Hippocampal formation (tissue), 2 donors: ENCODE data around the gene BACH2.
A peak's percentile ranks its signal among the peaks of the same experiment; 100 is the strongest.
"Not testable (repeated sequence)": the region's sequence is repeated elsewhere in the genome, so short reads cannot be mapped to it uniquely, and the experiment has no call there.

Experiments
- DNase-seq, 2 donors: peaks; one replicate each; lab custom pipeline; 2025; lab: John Stamatoyannopoulos, UW

The BACH2 gene

DNA sequence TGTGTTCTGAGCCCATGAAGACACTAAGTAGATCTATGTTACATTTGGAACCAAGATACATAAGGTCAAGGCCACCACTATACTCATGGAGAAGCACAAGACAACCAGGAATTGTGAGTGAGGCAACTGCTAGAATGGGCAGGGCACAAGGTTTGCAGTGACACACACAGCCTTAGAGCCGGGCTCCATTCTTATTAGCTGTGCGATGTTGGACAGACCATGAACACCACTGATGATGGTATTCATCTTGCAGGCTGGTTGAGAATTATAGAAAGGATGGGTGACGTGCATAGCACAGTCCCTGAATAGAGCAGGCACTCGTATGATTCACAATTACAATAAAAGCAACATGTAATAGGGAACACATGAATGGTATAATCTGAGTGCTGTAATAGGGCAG, 229.9 kb downstream of the BACH2 start:
- no peak for DNase-seq

DNA sequence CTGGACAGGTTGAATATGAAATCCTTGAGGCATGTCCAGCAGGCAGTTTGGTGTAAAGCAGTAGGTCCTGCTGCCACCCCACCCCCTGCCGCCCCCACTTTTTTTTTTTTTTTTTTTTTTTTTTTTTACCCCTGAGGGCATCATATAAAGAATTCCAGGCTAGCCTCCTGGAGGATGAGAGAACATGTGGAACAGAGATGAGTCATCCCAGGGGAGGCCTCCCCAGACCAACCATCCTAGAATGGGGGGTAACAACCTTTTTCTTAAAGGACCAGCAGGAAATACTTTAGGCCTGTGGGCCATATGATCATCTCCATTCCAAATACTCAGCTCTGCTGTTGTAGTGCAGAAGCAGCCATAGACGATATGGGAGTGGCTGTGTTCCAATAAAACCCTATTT, 231.5 kb downstream of the BACH2 start:
- no peak for DNase-seq

DNA sequence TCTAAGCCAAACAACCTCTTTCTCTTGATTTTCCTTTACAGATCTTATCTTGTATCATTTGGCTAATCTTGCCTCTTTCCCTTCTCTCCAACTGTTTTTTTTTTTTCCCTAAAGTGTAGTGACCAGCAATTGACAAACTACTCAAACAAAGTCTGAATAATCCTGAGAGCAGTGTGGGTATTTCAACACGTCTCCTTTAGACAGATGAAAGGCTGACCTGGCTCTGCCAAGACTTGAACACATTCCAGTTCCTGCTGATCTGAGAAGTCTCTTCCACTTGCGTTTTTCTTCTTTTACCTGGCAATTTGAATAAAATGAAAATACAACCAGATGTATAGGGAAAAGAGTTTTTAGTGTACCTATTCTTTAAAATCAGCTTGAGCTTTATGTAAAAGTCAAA, 234.0 kb downstream of the BACH2 start:
- no peak for DNase-seq

DNA sequence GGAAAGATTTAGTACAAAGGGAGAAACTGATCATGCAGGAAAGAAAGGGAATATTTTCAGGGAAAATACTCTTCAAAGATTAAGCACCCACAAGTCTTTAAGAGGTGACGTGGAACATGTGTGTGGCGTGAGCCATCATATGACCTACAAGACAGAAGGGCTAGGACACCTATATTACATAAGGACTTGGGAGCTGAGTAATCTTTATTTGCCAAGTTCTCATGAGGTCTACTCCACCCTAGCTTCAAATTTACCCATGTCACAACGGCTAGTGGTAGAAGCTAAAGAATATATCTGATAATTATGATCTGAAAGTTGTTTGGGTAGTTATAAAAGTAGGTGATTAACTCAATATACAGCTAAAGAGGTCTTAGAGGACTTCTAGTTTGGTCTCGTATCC, 234.6 kb downstream of the BACH2 start:
- no peak for DNase-seq

DNA sequence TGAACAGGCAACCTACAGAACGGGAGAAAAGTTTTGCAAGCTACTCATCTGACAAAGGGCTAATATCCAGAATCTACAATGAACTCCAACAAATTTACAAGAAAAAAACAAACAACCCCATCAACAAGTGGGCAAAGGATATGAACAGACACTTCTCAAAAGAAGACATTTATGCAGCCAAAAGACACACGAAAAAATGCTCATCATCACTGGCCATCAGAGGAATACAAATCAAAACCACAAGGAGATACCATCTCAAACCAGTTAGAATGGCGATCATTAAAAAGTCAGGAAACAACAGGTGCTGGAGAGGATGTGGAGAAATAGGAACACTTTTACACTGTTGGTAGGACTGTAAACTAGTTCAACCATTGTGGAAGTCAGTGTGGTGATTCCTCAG, 237.5 kb downstream of the BACH2 start:
- not testable (repeated sequence) for DNase-seq

DNA sequence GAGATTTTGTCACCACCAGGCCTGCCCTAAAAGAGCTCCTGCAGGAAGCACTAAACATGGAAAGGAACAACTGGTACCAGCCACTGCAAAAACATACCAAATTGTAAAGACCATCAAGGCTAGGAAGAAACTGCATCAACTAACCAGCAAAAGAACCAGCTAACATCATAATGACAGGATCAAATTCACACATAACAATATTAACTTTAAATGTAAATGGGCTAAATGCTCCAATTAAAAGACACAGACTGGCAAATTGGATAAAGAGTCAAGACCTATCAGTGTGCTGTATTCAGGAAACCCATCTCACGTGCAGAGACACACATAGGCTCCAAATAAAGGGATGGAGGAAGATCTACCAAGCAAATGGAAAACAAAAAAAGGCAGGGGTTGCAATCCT, 240.7 kb downstream of the BACH2 start:
- not testable (repeated sequence) for DNase-seq

DNA sequence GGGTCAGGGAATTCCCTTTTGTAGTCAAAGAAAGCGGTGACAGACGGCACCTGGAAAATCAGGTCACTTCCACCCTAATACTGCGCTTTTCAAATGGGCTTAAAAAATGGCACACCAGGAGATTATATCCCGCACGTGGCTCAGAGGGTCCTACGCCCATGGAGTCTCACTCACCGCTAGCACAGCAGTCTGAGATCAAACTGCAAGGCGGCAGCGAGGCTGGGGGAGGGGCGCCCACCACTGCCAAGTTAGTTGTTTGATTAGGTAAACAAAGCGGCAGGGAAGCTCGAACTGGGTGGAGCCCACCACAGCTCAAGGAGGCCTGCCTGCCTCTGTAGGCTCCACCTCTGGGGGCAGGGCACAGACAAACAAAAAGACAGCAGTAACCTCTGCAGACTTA, 242.4 kb downstream of the BACH2 start:
- not testable (repeated sequence) for DNase-seq

DNA sequence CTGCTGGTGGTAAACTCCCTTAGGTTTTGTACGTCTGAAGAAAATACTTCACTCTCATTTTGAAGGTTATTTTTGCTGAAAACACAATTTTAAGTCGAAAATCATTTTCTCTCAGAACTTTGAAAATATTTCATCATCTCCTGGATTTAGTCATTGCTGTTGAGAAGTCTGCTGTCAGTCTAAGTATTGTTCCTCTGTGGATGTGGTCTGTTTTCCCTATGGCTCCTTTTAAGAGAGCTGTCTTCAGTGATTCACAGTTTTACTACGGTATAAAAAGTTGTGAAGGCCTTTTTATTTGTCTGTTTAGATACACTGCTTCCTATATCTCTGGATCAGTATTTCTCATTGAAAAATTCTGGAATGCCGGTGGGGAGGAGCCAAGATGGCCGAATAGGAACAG, 243.0 kb downstream of the BACH2 start:
- DNase-seq, result no peak

DNA sequence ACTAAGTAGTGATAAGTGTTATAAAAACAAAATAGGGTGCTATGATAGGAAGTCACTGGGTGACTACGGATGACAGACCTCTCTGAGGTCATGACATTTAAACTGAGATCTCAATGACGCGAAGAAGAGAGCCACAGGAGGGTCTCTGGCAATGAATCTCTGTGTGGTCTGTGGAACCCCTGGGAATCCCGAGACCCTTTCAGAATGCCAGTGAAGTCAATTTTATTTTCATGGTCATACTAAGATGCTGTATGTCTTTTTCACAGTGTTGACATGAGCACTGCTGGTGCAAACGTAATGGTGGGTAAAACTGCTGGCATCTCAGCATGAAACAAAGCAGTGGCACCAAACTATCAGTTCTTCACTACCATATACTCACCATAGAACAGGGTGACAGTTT, 247.3 kb downstream of the BACH2 start:
- no peak for DNase-seq

DNA sequence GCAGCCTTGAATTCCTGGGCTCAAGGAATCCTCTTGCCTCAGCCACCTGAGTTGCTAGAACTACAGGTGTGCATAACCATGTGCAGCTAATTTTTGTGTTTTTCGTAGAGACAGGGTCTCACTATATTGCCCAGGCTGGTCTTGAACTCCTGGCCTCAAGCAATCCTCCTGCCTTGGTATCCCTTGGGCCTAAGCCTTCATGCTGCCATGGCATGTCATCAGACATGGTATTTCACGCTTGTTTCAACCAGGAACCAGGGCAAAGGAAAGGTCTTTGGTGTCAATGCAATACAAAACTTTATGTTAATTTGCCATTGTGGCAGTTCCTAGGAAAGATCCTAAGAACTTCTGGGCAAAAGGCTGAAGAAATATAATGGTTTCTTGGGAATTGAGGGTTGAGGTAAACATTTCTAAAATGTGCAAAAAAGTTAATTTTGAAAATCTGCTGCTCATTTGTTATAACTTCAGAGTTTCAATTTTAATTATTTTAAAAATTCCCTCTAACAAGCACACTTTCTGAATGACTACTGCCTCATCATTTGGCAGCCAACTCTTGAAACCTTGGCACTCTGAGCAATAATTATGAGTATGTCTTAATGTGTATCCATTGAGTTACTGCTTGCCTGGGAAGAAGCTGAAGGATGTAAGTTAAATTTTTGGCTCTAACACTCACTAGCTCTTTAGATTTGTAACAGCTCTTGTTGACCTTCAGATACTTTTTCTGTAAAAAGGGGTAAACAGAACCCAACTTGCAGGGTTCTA, 248.3 kb downstream of the BACH2 start:
- DNase-seq, result no peak

DNA sequence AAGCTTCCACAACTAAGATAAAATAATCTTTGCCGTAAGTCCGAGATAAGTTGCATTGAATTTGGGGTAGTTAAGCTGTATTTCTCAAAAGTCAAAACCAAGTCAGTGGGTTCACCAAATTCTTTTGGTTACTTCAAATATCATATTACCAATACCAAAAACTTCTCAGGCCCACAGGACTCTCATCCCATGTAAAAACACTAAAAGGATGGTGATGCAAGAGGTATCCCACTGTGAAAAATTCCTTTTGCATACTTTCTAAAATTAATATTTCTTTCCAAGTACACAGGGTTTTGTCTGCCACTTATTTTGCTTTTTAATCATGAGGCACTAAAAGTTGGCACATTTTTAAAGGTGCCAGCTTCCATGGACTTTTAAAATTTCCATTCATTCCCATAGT, 251.1 kb downstream of the BACH2 start:
- no peak for DNase-seq

DNA sequence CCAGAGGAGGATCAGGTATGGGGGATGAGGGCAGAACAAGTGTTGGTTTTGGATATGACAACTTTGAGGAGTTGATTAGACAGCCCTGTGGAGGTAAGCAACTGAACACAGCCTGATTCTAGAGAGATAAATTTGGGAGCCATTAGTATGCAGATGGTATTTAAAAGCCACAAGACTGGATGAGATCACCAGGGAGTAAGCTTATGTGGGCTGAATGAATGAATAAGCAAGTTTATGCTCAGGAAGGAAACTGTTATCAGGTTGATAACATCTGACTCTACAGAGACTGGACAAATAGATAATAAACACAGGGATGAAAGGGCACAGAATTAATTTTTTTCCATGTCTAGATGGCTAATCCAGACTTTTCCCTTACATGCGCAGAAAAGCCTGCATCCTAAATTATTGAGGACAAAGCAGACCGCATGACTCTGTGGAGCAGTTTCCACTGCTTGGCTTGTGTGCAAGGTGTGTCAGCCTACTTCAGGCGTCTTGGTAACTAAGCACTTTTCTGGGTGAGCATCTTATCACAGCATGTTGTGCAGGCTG, 251.7 kb downstream of the BACH2 start:
- DNase-seq, result peak in 1 of 2 donors; percentile 24

DNA sequence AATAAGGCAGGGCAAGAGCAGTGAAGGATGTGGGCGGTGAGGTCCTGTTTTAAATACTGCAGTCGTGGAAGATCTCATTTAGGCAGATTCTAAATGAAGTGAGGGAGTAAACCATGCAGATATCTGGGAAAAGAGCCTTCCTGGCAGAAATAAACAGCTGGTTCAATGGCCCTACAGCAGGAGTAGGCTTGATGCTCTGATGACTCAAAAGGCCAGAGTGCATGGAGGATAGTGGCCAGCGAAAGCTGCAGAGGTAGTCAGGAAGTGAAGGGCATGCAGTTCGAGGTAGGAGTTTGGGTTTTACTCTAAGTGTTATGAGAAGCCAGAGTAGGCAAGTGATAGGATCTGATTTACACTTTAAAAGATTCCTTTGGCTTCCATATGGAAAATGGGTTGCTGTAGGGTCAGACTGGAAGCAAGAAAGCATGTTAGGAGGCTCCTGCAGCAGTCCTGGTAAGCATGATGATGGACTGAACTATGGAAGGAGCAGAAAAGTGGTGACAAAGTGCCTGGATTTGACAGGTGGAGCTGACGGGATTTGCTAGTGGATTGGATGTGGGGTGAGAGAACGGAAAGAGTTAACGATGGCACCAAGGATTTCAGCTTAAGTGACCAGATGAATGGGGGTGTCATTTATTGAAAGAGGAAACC, 252.3 kb downstream of the BACH2 start:
- DNase-seq, result no peak

DNA sequence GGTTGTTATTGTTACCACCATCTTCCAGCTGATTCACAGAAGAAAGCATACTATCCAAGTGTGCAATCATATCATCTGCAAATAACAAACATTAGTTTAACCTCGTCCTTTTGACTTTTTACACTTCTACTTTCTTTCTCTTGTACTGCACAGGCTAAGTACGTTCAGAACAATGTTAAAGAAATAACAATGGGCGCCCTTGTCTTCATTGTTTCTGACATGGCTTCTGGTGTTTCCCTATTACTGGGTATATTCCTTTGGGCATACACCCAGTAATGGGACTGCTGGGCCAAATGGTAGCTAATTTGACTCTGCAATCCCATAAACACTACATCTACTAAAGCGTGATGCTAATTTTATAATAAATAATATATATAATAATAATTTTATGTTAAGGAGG, 255.7 kb downstream of the BACH2 start:
- no peak for DNase-seq

DNA sequence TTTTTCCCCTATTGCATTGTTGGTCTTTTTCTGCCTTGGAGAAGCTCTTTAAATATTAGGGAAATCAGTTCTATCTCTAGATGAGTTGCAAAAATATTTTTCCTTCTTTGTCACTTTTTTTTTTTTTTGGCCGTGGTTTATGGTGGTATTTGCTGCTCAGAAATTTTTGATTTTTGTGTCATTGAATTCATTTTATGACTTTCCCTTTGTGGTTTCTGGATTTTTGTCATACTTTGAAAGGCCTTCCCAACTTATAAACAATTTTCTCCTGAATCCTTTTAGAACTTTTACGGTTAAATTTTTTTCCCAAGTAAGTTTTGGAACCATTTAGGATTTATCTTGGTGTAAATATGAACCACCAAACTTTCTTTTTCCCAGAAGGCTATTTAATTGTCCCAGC, 256.7 kb downstream of the BACH2 start:
- DNase-seq, result no peak

DNA sequence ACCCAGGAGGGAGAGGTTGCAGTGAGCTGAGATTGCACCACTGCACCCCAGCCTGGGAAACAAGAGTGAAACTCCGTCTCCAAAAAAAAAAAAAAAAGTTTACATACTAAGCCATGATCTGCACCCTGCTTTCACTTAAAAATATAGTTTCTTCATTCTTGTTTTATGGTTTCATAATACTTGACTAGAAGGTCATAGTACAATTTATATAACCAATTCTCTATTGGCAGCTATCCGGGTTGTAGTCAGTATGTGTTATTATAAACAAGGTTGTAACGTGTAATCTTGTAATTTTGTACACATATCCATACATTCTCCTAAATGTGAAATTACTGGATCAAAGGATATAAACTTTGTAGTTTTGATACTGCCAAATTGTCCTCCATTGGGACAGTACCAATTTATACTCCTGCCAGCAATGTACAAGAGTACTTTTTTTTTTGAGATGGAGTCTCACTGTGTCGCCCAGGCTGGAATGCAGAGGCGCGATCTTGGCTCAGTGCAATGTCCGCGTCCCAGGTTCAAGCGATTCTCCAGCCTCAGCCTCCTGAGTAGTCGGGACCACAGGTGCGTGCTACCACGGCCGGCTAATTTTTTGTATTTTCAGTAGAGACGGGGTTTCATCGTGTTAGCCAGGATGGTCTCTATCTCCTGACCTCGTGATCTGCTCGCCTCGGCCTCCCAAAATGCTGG, 257.5 kb downstream of the BACH2 start:
- no peak for DNase-seq

DNA sequence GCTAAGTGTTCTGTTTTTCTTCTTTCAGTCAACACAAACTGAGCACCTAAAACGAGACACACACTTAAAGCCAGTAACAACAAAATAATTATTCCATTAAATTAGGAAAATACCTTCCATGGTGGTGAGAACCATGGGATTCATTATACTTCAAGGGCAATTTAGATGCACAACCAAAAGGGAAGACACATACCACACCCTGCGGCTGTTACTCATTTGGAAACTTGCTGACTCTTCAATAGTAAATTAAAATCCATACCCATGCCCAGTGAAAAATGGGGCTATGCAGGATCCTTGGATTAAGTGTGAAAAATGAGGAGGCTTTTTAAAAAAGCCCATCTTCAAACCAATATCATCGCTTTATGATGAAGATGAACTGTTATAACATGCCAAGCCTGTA, 259.7 kb downstream of the BACH2 start:
- DNase-seq, result no peak

DNA sequence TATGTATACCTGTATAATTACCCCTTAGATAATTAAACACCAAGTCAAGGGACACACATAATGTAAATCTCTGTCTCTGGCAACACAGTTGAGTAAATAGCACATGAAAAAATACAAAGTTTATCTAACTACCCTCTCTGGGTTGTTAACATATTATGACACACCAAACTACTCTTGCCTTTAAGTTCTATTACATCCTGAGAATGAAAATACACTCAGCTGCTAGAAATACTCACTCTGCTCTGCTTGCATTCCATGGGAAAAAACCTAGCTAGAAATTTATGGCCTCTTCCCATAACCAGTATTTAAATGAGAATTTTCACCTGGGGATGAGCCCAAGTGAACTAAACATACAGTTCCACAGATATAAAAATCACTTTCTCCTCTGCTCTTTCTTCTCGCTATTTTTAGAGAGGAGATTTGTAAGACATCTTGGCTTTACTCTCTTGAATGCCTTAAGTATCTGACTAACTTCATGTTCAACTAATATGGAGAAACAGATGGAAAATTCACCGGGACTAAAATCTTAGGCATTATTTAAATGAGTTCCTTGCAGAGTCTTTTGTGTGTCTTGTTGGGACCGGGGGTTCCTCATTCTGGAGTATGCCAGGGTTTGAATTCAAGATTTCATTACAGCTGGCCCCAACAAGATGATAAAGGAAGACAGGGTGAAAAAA, 261.5 kb downstream of the BACH2 start:
- DNase-seq, result no peak

DNA sequence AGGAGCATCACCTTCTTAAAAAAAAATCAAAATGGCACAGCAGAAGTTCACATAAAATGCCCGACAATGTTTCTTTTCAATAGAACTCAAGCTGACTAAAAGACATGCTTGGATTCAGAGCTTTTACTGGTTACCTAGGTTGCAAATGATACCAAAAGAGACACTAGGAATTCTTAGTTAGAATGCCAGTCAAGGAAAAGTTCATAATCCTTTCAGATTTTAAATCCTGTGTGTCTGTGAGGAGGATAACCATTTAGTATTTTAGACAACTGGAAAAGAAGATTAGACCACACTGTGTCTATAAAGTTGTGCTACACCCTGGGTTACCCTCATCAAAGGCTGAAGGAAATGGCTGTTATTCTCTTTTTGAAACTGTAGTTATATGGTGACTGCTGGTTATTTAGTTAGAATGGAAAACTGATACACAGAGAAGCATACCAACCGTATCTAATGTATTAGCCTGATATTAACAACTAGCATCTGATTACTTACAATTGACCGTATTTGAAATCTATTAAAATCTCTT, 262.8 kb downstream of the BACH2 start:
- DNase-seq, result no peak

DNA sequence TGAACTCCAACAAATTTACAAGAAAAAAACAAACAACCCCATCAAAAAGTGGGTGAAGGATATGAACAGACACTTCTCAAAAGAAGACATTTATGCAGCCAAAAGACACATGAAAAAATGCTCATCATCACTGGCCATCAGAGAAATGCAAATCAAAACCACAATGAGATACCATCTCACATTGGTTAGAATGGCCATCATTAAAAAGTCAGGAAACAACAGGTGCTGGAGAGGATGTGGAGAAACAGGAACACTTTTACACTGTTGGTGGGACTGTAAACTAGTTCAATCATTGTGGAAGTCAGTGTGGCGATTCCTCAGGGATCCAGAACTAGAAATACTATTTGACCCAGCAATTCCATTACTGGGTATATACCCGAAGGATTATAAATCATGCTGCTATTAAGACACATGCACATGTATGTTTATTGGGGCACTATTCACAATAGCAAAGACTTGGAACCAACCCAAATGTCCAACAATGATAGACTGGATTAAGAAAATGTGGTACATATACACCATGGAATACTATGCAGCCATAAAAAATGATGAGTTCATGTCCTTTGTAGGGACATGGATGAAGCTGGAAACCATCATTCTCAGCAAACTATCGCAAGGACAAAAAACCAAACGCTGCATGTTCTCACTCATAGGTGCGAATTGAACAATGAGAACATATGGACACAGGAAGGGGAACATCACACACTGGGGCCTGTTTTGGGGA, 264.0 kb downstream of the BACH2 start:
- DNase-seq, result not testable (repeated sequence)

DNA sequence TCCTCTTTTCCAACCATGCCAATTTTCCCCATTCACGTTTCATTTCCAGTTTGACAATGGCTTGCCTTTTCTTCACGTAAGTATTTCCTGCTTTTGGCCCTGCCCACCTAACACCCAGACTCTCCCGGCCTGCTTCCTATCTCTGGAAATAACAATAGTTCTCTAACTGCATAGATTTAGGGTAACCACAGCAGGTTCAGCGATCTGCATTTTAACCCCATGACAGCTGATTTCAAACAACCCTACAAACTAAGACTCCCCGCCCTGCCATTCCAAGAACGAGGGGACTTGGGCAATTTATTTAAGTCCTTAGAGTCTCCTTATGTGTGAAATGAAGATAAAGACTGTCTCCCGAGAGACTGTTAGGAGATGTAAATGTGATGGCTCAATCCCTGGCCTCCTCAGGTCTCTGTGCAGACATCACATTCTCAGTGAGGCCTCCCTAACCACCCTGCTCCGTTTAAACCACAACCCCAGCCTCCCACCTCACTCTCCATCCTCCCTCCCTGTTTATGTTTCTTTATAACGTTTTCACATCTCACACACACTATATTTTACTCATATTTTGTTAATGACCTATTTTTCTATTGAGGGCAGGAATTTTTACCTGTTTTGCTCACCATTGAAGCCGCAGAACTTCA, 267.5 kb downstream of the BACH2 start:
- no peak for DNase-seq
